GM19240 (cell line): ENCODE results near the gene BCL6B.

ENCODE experiments used
- DNase-seq: peaks from one replicate; pipeline ENCODE4 v3.0.0; 2011; ENCODE audit warnings: low spot score; ENCODE audit not compliant: insufficient read length

Gene BCL6B

DNA sequence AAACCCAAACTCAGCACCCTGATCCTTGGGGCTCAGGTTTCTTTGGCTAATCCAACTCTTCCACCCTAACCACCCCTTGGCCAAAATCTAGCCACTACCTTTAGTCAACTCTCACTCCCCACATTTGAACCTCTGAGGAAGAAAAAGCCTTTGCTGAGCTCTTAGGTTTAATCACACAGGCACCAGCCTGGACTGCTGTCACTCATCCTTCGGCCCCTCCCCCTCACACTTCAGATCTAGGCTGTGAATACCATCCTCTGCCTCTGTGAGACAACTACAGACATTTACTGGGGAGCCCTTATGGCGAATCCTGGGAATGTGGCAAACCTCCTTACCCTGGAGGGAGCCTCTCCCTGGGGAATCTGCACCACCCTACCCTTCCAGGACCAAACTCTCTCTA, 15.7 kb upstream of the BCL6B start:
- DNase-seq = no peak

DNA sequence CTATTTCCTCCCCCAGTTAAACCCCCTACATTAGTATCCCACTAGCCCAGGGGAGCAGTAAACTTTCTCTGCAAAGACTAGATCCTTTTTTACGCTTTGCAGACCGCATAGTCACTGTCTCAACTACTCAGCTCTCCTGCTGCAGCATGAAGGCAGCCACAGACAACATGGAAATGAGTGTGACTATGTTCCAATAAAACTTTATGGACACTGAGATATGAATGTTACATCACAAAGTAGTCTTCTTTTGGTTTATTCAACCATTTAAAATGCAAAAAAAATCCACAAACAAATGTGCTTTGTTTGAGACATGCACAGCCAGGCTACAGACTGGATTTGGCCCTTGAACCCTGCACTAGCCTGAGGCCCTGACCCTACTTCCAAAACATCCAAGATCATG, 12.3 kb upstream of the BCL6B start:
- no peak for DNase-seq

DNA sequence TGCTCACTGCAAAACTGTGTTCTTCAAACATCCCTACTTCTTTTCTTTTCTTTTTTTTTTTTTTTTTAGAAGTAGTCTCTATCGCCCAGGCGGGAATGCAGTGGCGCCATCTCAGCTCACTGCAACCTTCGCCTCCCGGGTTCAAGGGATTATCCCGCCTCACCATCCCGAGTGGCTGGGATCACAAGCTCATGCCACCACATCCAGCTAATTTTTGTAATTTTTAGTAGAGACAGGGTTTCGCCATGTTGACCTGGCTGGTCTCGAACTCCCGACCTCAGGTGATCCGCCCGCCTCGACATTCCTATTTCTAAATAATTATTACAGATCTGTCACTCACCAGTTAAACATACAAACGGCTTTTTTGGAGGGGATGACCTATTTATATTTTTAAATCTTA, 11.4 kb upstream of the BCL6B start:
- DNase-seq = no peak

DNA sequence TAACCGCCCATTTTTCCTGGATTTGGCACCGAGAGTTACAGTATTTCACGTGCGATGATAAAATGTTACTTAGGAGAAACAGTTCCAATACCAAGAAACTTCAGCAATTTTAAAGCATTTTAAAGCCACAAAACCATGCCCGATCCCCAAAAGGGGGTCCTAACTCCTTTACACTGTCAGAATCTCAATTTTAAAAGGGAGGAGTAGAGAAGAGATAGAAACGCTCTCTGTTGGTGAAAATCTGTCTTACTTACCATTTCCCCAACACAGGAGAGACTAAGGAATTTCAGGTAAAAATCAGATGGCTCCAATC, 11.0 kb upstream of the BCL6B start:
- no peak for DNase-seq

DNA sequence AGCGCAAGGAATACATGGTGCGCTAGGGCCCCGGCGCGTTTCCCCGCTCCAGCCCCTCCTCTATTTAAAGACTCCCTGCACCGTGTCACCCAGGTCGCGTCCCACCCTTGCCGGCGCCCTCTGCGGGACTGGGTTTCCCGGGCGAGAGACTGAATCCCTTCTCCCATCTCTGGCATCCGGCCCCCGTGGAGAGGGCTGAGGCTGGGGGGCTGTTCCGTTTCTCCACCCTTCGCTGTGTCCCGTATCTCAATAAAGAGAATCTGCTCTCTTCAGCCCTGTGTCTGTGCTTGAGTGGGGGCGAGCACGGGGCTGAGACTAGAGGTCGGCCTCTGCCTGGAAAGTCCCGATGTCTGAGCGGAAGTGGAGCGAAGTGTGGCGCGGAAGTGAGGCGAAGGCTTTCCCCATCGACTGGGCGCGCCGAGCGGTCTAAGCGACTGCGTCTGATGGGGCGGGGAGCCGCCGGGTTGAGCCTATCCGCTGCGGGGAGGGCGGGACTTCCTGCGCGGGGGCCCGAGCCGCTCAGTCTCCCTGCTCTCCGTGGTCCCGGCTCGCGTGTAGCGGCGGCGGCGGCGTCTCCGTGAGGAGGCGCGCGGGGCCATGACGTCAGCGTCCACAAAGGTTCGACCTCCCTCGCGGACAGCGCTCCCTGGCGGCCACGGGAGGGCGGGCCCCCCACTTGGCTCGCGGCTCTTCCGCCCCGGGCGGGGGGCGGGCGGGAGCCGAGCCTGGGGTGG, 8.4 kb upstream of the BCL6B start:
- DNase-seq = peak; percentile 69

DNA sequence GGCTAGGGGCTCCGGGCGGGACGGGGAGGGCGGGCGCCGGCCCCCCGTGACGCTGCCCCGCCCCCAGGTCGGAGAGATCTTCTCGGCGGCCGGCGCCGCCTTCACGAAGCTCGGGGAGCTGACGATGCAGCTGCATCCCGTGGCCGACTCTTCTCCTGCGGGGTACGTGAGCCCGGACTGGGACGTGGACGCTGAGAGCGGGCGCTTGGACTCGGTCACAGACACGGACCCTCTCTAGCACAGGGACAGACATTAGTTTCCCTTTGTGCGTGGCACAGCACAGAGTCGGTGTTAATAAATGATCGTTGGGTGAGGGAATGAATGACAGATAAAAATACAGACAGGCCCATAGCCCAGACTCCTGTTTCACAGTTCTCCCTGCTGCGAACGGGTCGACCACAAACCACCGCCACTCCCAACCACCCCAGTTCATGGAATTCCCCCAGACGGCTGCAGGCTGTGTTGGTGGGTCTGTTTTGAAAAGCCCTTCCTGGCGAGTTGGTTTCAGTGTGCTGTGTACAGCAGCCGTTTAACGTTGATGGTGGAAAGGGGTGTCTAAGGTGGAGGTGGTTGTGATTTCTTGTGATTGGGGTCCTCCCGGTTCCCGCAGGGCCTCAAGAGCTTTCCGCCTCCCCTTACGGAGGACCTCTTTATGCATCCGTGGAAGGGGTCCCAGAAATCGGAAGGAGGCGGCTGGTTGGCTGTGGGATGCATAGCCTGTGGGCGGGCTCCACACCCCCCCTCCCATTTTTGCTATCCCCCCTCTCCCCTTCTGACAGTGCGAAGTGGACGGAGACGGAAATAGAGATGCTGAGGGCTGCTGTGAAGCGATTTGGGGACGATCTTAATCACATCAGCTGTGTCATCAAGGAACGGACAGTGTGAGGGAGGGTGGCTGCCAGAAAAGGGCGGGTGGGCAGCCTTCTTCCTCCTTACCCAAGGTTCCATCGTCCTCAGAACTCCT, 7.6 kb upstream of the BCL6B start:
- peak; percentile 29 for DNase-seq

DNA sequence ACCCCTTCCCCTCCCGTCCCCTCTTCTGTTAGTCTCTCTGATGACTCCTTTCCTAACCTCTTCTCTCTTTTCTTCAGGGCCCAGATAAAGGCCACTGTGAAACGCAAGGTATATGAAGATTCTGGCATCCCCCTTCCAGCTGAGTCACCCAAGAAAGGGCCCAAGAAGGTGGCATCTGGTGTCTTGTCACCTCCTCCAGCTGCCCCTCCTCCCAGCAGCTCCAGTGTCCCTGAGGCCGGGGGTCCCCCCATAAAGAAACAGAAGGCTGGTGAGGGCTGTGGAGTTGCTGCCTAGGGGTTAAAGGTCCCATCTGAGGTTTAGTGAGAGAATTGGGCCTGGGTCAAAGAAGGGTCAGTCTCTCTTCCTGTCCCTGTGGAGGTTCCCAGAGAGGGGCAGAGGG, 6.4 kb upstream of the BCL6B start:
- no peak for DNase-seq

DNA sequence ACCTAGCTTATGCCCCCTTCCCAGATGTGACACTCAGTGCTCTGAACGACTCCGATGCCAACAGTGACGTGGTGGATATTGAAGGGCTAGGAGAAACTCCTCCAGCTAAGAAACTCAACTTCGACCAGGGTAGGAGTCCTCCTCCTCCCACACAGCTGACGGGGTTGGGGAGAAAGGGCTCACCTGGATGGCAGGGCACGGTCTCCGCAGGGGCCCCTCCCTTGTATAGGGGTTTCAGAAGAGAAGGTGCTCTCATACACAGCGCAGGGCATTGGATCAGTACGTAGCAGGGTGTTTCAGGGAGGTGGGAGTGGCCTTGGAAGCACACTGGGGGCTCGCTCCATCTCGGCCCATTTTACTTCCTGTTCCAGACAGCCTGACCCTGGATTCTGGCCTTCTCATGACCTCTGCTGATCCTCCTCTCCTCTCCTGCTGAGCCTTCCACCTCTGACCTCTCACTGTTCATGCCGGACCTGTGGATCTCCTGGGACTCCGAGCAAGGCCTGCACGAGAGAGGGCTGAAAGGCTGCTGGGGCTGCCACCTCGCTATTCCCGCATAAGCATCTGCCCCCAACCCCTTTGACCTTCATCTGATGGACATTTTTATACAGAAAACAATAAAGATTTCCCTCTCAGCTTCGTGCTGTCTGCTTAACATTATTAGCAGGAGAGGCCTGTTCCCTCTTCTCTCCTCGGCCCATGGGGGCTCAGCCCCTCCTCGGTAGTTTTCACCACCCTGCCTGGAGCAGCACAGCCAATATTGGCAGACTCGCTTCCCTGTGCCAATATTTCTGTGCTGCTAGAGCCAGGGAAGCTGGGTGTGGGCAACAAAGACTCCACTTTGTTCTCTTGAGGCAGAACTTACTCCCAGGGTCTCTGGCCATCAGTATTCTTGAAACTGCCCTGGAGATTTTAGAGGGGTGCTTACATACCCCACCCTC, 5.7 kb upstream of the BCL6B start:
- DNase-seq = no peak

DNA sequence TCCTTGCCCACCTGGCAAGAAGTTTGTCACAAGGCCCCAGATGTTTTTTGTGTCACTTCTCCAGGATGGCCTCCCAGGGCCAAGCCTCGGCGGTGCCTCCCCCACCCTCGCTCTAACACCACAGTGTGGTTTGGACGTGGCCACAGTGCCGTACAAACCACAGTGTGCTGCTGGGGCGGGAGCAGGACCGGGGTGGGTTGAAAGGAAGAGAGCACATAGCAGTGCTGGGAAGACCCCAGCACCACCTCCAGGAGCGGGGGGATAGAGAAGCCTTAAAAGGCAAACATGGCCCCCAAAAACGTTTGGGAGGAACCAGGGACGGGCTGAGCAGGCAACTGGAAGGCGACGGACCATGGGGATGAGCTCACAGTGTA, 5.0 kb upstream of the BCL6B start:
- DNase-seq = no peak

DNA sequence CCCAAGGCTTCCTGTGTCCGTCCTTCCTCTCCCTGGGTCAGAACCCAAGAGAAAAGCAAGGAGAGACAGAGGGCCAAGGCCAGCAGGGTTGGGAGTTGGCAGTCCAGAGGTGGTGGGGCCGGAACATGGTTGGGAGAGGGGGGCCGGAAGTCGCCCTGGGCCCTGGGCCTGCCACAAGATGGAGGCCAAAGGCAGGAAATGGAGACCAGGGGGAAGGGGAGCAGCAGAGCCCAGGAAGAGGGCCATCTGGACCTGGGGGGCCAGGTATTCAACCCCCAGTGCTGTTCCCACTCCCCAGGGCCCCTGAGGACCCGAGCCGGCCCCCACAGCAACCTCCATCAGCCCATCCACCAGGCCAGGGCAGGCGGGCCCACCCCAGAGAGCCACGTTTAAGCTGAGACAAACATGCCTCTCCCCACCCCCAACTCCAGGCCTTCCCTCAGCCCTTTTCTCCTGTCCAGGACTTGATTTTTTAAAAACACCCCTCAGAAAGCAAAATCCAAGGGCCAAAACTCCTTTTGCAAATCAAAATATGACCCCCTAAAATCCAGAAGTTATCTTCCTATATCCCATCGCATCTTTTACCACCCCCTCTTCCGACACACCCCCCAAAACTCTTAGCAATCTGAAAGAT, 4.4 kb upstream of the BCL6B start:
- DNase-seq = no peak

DNA sequence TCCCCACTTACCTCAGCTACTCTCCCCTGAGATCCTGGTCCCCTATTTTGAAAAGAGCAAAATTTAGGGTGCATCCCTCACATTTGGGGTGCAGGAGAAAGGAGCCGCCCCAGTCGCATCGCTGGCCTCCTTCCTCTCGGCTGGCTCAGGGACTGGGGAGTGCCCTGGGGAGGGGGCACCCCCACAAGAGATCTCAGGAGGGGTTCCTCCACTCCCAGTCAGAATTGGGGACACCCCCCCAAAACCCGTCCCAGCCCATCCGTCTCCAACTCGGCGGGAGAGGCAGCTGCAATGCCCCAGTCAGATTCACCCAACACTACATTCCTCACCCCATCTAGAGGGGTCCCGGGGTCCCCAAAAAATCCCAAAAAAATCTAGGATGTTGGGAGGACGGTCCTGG, 3.5 kb upstream of the BCL6B start:
- no peak for DNase-seq

DNA sequence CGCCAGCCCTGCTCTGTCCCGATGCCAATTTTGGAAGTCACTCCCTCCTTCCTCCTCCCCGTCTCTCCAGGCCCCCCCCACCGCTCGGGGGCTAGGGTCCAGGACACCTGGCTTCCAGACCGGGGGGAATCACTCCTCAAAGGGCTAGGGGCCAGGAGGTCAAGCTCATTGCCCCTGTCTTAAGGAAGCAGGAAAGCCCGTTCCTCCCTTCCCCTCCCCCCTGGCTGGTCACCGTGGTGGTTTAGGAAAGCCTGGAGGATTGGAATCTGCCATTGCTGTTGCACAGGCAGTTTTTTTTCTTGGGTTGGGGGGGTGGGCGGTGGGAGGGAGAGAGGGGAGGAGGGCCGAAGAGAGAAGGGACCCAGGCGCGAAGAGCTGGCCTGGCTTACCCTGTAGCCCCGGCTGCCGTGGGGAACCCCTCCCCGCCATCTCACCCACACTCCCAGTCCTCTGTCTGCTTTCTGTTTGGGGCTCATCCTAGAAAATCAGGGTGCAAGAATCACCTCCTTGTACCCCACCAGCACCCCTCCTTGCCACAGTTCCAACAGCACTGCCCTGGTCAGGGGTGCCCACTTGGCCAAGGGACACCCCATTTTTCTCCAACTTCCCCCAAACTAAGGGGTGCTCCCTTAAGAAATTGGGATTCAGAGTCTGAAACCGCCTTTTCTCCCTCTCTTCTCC, 2.9 kb upstream of the BCL6B start:
- DNase-seq = no peak

DNA sequence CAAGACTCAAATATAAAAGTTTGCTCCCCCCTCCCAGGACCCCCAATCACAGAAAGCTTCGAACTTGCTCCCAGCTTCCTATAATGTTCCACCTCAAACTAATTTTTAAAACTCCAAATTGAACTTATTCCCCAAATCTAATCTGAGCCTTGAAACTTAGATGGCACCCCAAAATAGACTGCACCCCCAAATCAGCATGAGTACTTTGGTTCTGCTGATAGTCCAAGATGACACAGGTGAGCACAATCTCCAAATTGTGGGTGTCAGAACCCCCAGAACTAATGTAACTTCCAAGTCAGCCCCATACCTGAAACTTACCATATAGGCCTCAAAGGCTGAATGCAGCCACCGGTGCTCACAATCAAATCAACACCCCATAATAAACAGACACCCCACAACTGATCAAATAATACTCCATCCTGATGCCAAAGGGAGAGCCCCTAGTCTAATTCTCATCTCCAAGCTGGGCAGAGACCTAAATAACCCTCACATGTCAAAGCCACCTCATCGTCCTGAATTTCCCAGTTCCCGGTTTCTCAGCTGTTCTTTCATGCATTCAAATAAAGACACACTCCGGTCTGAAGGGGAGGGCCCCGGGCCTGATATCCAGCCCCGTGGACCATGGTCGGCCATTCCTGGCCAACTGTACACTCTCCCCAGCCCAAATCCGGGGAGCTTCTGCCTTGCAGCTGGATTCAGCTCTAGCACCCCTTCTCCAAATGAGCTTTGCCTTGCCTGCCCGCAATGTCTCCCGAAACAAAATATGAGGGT, 1.8 kb upstream of the BCL6B start:
- no peak for DNase-seq

DNA sequence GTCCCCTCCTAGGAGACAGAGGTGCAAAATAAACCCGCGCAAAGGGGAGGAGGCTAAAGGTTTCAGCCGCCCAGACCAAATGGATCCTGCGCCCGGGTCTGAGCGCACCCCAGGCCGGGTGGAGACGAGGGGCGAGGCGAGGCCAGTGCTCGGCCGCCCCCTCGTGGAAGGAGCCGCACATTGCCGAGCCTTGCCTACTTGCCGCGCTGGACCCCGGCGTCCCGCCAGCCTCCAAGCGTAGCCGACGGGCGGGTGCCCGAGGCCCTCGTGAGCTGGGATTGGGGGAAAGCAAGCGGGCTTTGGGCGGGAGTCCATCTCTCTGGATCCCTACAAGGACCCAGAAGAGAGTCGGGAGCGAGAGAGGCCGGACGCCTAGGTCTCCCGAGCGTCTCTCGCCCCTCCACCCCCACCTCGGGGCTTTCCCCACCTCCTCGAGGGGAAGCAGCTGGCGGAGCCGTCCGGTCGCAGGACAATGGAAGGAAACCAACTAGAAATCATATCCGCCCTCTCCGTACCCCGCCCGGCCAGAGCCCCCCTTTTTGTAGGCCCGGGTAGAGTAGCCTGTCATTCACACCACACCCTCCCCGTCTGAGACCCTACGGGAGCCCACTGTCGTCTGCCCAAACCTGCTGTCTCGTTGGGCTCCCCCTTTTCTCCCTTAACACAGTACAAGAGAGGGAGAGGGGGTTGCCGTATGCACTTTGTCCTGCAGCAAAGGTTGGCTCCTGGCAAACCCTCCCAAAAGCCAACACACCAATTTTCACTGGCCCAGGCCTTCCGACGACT, 664 bp upstream of the BCL6B start:
- DNase-seq = peak; percentile 69

DNA sequence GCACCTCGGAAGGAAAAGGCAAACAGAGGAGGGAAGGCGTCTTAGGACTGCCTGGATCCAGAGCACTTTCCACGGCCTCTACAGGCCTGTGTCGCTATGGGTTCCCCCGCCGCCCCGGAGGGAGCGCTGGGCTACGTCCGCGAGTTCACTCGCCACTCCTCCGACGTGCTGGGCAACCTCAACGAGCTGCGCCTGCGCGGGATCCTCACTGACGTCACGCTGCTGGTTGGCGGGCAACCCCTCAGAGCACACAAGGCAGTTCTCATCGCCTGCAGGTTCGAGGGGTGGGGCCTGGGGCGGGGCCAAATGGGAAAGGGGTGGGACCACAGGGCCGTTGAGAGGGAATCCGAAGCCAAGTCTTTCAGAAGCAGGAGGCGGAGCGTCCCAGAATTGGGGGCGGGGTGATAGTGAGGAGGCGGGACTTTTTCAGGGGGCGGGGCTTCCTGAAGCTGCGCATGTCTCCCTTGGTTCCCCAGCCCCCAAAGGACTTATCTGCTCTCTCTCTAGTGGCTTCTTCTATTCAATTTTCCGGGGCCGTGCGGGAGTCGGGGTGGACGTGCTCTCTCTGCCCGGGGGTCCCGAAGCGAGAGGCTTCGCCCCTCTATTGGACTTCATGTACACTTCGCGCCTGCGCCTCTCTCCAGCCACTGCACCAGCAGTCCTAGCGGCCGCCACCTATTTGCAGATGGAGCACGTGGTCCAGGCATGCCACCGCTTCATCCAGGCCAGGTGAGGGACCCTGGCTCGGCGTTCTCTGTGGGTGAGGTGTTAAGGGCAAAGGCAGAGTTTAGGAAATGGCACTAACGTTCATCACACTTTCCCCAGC, 939 bp downstream of the BCL6B start:
- no peak for DNase-seq

DNA sequence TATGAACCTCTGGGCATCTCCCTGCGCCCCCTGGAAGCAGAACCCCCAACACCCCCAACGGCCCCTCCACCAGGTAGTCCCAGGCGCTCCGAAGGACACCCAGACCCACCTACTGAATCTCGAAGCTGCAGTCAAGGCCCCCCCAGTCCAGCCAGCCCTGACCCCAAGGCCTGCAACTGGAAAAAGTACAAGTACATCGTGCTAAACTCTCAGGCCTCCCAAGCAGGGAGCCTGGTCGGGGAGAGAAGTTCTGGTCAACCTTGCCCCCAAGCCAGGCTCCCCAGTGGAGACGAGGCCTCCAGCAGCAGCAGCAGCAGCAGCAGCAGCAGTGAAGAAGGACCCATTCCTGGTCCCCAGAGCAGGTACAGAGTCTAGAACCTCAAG, 1.5 kb downstream of the BCL6B start:
- no peak for DNase-seq

DNA sequence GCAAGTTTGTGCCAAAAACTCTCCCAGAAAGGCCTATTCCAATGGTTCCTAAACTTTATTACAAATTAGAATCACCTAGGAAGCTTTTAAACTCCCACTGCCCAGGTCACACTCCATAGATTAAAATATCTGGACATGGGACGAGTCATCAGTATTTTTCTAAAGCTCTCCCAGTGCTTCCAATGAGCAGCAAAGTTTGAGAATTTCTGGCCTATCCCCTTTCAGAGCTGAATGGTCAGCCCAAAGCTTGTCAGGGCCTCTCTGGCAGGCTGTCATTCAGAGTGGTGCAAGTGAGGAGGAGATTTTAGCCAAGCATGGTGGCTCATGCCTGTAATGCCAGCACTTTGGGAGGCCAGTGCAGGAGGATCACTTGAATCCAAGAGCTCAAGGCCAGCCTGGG, 2.4 kb downstream of the BCL6B start:
- DNase-seq = no peak

DNA sequence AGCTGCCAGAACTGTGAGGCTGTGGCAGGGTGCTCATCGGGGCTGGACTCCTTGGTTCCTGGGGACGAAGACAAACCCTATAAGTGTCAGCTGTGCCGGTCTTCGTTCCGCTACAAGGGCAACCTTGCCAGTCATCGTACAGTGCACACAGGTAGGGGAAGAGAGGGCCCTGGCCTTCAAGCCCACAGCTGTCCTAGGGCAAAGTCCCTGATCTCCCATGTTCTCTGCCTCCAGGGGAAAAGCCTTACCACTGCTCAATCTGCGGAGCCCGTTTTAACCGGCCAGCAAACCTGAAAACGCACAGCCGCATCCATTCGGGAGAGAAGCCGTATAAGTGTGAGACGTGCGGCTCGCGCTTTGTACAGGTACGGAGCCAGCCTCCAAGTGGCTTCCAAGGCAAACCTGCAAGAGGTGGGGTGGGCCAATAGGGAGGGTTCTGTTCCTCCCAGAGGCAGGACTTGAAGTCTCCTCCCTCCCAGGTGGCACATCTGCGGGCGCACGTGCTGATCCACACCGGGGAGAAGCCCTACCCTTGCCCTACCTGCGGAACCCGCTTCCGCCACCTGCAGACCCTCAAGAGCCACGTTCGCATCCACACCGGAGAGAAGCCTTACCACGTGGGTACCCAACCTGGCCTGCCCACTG, 3.7 kb downstream of the BCL6B start:
- no peak for DNase-seq
